Measurements from ENCODE around the gene NEK8. TPM values are rescaled to one million over a fixed set of nuclear protein-coding genes. Genes with fewer than 3 reads are reported as not detected.
"Not testable (repeated sequence)": the region's sequence is repeated elsewhere in the genome, so short reads cannot be mapped to it uniquely, and the experiment has no call there.

The NEK8 gene
- total RNA-seq, 1 donor from 2014 or later: 29.7 TPM

DNA sequence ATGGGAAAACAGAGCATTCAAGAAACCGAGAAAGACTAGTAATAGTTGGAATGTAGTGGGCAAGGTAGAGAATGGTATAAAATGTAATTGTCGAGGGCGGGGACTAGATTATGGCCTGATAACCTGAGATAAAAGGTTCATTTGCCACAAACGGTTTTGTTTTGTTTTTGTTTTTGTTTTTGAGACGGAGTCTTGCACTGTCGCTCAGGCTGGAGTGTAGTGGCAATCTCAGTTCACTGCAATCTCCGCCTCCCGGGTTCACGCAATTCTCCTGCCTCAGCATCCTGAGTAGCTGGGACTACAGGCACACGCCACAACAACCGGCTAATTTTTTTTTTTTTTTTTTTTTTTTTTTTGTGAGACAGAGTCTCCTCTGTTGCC is 1.4 kb downstream of the NEK8 start:
- ATAC-seq (ENCODE audit: low read depth): no peak
- intact Hi-C loops (cut with micrococcal nuclease): loop anchor here (5.0 kb wide), 2 partner anchors 183 to 837 kb away; partner anchors contain the start of genes ABHD15 and TP53I13
- ChIA-PET POLR2A (interaction anchor here (0.7 to 18.0 kb wide), 5 partner anchors 10 to 181 kb away, joined by 5 to 2384 read pairs (median 10); partner anchors contain the start of genes FAM222B, RPL23A and TRAF4), CTCF (interaction anchor here (6.1 kb wide), 1 partner anchor 17 kb away, joined by 545 read pairs; the partner anchor contains the start of gene TRAF4)
- H3K9me3 Mint-ChIP-seq: no peaks in the 10 kb centered on the region
- H3K4me1 Mint-ChIP-seq: peaks cover 62% of the 10 kb centered on the region
- H3K27me3 Mint-ChIP-seq: no peaks in the 10 kb centered on the region
- H3K36me3 Mint-ChIP-seq (ENCODE audit: low read depth): peaks cover 15% of the 10 kb centered on the region
- no peak for DNase-seq
- peak overlapping the region; percentile 99 for H3K27ac Mint-ChIP-seq
- H3K4me3 Mint-ChIP-seq: peak overlapping the region; percentile 53
- TF ChIP-seq, protein P1, sequence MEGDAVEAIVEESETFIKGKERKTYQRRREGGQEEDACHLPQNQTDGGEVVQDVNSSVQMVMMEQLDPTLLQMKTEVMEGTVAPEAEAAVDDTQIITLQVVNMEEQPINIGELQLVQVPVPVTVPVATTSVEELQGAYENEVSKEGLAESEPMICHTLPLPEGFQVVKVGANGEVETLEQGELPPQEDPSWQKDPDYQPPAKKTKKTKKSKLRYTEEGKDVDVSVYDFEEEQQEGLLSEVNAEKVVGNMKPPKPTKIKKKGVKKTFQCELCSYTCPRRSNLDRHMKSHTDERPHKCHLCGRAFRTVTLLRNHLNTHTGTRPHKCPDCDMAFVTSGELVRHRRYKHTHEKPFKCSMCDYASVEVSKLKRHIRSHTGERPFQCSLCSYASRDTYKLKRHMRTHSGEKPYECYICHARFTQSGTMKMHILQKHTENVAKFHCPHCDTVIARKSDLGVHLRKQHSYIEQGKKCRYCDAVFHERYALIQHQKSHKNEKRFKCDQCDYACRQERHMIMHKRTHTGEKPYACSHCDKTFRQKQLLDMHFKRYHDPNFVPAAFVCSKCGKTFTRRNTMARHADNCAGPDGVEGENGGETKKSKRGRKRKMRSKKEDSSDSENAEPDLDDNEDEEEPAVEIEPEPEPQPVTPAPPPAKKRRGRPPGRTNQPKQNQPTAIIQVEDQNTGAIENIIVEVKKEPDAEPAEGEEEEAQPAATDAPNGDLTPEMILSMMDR (IDR thresholded peaks at IDR 0.05): no peak

DNA sequence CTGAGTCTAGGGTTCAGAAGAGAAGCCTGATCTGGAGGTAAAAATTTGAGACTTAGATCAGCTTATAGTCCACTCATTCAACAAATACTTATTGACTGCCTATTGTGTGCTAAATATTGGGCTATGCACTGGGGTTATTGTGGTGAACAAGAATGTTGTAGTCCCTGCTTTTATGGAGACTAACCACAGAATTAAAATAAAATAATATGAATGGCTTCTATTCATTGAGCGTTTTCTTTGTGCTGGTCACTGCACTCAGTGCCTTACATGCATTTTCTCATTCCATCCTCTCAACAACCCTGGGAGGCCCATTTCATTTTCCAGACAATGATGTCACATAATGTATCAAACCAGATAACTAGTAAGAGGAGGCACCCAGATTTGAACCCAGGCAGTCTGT is 4.8 kb downstream of the NEK8 start:
- H3K36me3 Mint-ChIP-seq (ENCODE audit: low read depth): peaks cover 11% of the 10 kb centered on the region
- CTCF ChIA-PET: no interaction called here
- H3K27me3 Mint-ChIP-seq: no peaks in the 10 kb centered on the region
- TF ChIP-seq, protein P1 (IDR thresholded peaks at IDR 0.05): no peak
- peaks cover 75% of the 10 kb centered on the region for H3K4me1 Mint-ChIP-seq
- H3K4me3 Mint-ChIP-seq: no peak overlapping the region
- POLR2A ChIA-PET: interaction anchor here (2.5 to 18.0 kb wide), 2 partner anchors 14 kb away, joined by 15 to 2384 read pairs; partner anchors contain the start of genes RPL23A and TRAF4
- ATAC-seq (ENCODE audit: low read depth): no peak
- H3K9me3 Mint-ChIP-seq: no peaks in the 10 kb centered on the region
- intact Hi-C loops (cut with micrococcal nuclease): no loop called here
- DNase-seq: no peak
- H3K27ac Mint-ChIP-seq: peak overlapping the region; percentile 81

DNA sequence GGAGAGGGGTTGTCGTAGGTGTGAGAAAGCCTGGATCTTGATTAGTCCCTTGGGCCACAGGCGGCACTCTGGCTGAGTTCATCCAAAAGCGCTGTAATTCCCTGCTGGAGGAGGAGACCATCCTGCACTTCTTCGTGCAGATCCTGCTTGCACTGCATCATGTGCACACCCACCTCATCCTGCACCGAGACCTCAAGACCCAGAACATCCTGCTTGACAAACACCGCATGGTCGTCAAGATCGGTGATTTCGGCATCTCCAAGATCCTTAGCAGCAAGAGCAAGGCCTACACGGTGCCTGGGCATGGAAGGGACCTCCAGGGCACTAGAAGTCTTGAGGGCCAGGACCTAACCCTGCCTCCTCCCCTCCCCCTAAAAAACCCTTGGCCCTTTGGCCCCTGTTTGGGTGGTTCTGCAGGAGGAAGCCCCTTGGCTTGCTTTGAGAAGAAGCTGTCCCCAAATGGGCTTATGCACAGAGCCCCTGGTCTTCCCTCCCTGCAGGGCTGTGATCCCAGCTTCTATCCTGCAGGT is 6.2 kb downstream of the NEK8 start:
- Mint-ChIP-seq H3K9me3 (no peaks in the 10 kb centered on the region), H3K27ac (peak overlapping the region; percentile 81), H3K36me3 (ENCODE audit: low read depth) (peaks cover 17% of the 10 kb centered on the region), H3K27me3 (no peaks in the 10 kb centered on the region), H3K4me1 (peaks cover 76% of the 10 kb centered on the region), H3K4me3 (no peak overlapping the region)
- ATAC-seq (ENCODE audit: low read depth): no peak
- DNase-seq: no peak
- TF ChIP-seq, protein P1 (IDR thresholded peaks at IDR 0.05): no peak
- ChIA-PET CTCF (interaction anchor here (0.9 to 1.4 kb wide), 3 partner anchors 8 to 14 kb away, joined by 3 to 6 read pairs (median 4); no protein-coding TSS in a partner anchor), POLR2A (interaction anchor here (1.6 to 18.0 kb wide), 3 partner anchors 8 to 15 kb away, joined by 15 to 2384 read pairs (median 27); partner anchors contain the start of genes RPL23A, TLCD1 and TRAF4)
- intact Hi-C loops (cut with micrococcal nuclease): no loop called here

DNA sequence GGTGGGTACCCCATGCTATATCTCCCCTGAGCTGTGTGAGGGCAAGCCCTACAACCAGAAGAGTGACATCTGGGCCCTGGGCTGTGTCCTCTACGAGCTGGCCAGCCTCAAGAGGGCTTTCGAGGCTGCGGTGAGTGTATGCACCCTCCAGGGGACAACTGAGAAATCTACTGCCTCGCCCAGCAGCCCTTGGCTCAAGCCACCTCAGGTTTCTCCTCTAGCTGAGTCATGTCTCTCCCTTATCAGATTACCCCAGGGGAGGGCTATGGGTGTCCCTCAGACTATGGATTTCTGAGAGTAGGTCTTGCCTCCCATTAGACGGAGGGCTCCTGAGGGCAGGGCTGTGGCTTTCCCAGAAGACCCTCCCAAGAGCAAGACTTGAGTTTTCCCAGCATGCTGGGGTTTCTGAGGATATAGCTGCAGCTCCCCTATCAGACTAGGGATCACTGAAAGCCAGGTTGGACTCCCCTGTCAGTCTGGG is 6.7 kb downstream of the NEK8 start:
- no peak overlapping the region for H3K4me3 Mint-ChIP-seq
- no peak for ATAC-seq (ENCODE audit: low read depth)
- no peak for DNase-seq
- ChIA-PET CTCF (interaction anchor here (0.9 to 1.4 kb wide), 4 partner anchors 8 to 15 kb away, joined by 3 to 6 read pairs (median 4); no protein-coding TSS in a partner anchor), POLR2A (interaction anchor here (1.6 to 18.0 kb wide), 3 partner anchors 9 to 16 kb away, joined by 15 to 2384 read pairs (median 27); partner anchors contain the start of genes RPL23A, TLCD1 and TRAF4)
- H3K27ac Mint-ChIP-seq: peak overlapping the region; percentile 65
- TF ChIP-seq, protein P1 (IDR thresholded peaks at IDR 0.05): no peak
- no peaks in the 10 kb centered on the region for H3K9me3 Mint-ChIP-seq
- peaks cover 78% of the 10 kb centered on the region for H3K4me1 Mint-ChIP-seq
- intact Hi-C loops (cut with micrococcal nuclease): no loop called here
- peaks cover 19% of the 10 kb centered on the region for H3K36me3 Mint-ChIP-seq (ENCODE audit: low read depth)
- H3K27me3 Mint-ChIP-seq: no peaks in the 10 kb centered on the region

DNA sequence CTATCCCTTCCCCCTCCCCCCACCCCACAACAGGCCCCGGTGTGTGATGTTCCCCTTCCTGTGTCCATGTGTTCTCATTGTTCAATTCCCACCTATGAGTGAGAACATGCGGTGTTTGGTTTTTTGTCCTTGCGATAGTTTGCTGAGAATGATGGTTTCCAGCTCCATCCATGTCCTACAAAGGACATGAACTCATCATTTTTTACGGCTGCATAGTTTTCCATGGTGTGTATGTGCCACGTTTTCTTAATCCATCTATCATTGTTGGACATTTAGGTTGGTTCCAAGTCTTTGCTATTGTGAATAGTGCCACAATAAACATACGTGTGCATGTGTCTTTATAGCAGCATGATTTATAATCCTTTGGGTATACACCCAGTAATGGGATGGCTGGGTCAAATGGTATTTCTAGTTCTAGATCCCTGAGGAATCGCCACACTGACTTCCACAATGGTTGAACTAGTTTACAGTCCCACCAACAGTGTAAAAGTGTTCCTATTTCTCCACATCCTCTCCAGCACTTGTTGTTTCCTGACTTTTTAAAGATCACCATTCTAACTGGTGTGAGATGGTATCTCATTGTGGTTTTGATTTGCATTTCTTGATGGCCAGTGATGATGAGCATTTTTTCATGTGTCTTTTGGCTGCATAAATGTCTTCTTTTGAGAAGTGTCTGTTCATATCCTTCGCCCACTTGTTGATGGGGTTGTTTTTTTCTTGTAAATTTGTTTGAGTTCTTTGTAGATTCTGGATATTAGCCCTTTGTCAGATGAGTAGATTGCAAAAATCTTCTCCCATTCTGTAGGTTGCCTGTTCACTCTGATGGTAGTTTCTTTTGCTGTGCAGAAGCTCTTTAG is 7.6 kb downstream of the NEK8 start:
- ChIA-PET CTCF (interaction anchor here (1.0 to 1.4 kb wide), 3 partner anchors 8 to 14 kb away, joined by 3 to 6 read pairs (median 4); no protein-coding TSS in a partner anchor), POLR2A (interaction anchor here (1.6 to 23.0 kb wide), 4 partner anchors 9 to 16 kb away, joined by 15 to 2384 read pairs (median 1206); partner anchors contain the start of genes NEK8, RPL23A, TLCD1 and TRAF4)
- intact Hi-C loops (cut with micrococcal nuclease); H3K4me3 Mint-ChIP-seq; H3K27me3 Mint-ChIP-seq; DNase-seq; H3K9me3 Mint-ChIP-seq; ATAC-seq (ENCODE audit: low read depth): not testable (repeated sequence)
- Mint-ChIP-seq H3K4me1 (peaks cover 84% of the 10 kb centered on the region), H3K36me3 (ENCODE audit: low read depth) (peaks cover 28% of the 10 kb centered on the region), H3K27ac (peak overlapping the region; percentile 99)
